HG02678 (cell line): ENCODE results near the gene SHC1.
A peak's percentile ranks its signal among the peaks of the same experiment; 100 is the strongest.

Experiments
- ATAC-seq: cut with Tn5 transposase; IDR thresholded peaks from one replicate; pipeline ENCODE4 v1.9.1; 2021; ENCODE audit warnings: mild to moderate bottlenecking, moderate library complexity; ENCODE audit not compliant: unreplicated experiment

The SHC1 gene

DNA sequence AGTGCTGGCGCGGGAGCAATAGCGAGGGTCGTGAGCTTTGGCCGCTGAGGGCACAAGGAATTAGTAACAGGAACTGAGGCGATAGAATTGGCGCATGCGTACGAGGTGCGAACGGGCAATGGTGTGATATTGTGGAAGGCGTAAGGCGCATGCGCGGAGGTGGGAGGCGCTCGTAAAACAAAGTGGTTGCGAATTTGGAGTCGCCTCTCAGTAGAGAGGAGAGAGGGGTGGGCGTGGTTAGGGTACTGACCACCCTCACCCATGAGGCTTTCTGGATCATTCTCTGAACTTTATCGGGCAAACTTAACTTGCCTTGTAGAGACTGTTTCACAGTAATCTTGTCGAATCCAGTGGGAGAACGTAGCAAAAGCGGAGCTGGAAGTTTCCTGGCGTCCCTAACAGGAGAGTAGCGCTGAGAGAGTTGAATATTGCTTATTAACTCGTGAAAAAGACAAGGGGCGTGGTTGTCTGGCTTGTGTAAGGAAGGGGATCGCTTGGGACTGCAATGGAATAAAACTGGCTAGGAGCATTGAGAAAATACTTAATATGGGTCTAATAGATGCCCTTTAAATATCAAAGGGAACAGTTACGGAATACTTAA is 4.4 kb upstream of the SHC1 start:
- peak; percentile 38 for ATAC-seq

DNA sequence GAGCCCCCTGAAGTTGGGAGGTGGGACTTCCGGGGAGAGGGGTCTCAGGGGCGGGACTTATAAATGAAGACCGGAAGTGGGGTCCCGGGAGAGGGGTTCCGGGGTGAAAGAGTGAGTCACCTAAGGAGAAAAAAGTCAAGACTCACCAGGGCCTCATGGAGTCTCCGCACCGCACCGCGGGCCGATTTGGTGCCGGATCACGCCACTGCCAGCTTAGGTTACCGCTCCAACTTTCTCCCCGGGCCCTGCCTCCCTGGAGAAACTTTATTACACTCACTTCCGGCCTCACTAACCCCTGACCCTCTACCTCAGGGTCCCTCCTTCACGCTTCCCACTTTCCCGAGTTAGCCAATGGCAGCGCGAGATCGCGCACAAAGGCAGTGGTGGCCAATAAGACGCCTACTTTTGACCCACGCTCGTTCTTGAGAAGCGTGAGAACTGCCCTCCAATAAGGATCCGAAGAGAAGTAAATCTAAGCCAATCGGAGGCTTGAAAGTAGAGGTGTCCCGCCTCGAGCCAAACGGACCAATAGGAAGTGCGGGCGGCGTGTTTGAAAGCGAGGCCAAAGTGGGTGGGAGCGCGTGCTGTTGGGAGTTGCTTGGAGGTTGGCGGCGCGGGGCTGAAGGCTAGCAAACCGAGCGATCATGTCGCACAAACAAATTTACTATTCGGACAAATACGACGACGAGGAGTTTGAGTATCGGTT is 3.7 kb upstream of the SHC1 start, which contains the start of gene CKS1B:
TSS of gene CKS1B (plus strand) at position 580 of the 706 bp plus-strand sequence. CDS start at position 645, 65 bp downstream.
- ATAC-seq, result peak; percentile 72

- ATAC-seq, result peak; percentile 11
These were observed 3.0 kb upstream of the SHC1 start for GRCh38 chr1:154973344-154974101.

DNA sequence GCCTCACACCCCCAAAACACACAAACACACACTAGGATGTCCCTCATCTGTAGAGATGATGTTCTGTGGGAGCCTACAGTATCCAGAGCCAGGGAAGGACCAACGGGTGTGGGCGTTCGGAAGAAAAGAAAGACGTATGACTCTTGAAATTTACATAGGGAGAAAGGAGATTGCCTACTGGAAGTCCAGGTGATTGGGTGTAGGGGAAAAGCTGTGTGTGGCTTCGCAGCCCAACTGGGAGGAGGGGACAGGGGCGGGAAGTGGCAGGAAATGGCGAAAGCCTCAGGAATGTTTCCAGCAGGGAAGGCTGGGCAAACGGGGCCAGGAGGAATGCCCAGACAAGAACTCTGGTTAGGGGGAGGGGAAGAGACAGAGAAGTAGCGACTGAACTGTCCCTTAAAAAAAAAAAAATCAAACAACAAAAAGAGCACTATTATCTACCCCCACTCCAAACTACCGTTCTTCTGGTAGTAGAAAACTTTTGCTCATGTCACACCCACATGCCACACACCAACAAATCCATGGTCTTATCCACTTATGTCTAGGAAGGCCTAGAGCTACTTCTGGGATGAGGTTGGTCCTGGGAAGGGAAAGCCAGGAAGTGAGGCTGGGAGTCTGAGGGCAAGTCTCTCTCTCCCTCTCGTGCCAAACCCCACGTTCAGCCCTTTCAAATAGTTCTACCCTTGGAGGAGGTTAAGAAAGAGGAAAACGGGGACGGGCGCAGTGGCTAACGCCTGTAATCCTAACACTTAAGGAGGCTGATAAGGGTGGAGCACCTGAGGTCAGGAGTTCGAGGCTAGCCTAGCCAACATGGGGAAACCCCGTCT is 2.2 kb upstream of the SHC1 start:
- ATAC-seq, result no peak

- no peak for ATAC-seq
These were observed 1.6 kb upstream of the SHC1 start for GRCh38 chr1:154972213-154972516.

GRCh38 chr1:154971341-154971998 is 923 bp upstream of the SHC1 start:
- no peak for ATAC-seq

DNA sequence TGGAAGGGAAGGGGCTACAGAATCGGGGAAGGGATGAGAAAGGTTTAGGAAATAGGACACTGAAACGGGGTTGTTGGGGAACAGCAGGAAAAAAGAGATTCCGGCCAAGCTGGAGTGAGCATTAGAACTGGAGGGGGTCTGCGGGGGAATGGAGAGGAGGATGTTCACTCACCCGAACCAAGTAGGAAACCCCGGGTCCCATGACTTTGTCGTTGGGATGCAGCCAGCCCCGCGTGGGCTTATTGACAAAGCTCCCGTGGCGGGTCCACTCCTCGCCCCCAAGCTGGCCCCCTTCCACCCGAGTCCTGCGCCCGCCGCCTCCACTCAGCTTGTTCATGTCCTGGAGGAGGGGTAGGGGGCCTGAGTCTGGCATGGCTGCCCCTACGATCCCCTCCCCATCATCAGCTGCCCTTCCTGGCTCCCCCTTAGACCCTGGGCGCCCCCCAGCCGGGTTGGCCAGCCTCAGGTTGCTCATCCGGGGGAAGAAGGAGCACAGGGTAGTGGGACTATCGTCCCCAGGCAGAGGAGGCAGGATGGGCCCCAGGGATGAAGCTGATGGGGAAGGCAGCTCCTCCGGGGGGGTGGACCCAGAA is 591 bp downstream of the SHC1 start:
- no peak for ATAC-seq

- ATAC-seq, result no peak
These were observed 1.3 kb downstream of the SHC1 start for GRCh38 chr1:154969246-154969645.

DNA sequence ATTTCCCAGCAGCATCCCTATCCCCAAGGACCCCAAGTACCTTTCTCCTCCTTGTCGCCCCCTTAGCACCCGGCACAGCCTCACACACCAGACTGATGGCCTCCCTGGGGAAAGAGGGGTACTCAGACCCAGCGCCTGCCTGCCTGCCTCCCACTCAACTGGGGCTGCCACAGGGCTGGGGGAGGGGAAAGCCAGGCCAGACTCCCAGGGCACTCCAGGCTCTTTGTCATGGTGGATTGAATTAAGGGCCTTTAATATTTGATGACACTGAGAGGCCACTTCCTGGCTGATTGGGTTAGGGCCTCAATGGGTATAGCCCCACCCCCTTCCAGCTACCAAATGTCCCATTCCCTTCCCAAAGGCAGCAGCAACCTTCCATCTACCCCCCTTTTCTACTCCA is 1.8 kb downstream of the SHC1 start:
- ATAC-seq, result no peak

- no peak for ATAC-seq
These were observed 3.1 kb downstream of the SHC1 start for GRCh38 chr1:154967331-154967950.

GRCh38 chr1:154966111-154966510 is 4.4 kb downstream of the SHC1 start:
- no peak for ATAC-seq

DNA sequence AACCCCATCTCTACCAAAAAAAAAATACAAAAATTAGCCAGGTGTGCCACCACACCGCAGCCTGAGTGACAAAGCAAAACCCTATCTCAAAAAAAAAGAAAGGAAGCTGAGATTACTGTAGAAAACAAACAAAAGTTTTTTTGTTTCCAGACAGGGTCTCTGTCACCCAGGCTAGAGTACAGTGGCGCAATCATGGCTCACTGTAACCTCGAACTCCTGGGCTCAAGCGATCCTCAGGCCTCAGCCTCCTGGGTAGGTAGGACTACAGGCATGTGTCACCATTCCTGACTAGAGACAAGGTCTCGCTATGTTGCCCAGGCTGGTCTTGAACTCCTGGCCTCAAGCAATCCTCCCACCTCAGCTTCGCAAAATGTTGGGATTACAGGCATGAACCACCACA is 6.2 kb downstream of the SHC1 start:
- ATAC-seq, result no peak

GRCh38 chr1:154963643-154964042 is 6.9 kb downstream of the SHC1 start:
- ATAC-seq, result no peak

- no peak for ATAC-seq
These were observed 7.7 kb downstream of the SHC1 start for GRCh38 chr1:154962795-154963330.

- no peak for ATAC-seq
These were observed 8.3 kb downstream of the SHC1 start for GRCh38 chr1:154962156-154962749.

DNA sequence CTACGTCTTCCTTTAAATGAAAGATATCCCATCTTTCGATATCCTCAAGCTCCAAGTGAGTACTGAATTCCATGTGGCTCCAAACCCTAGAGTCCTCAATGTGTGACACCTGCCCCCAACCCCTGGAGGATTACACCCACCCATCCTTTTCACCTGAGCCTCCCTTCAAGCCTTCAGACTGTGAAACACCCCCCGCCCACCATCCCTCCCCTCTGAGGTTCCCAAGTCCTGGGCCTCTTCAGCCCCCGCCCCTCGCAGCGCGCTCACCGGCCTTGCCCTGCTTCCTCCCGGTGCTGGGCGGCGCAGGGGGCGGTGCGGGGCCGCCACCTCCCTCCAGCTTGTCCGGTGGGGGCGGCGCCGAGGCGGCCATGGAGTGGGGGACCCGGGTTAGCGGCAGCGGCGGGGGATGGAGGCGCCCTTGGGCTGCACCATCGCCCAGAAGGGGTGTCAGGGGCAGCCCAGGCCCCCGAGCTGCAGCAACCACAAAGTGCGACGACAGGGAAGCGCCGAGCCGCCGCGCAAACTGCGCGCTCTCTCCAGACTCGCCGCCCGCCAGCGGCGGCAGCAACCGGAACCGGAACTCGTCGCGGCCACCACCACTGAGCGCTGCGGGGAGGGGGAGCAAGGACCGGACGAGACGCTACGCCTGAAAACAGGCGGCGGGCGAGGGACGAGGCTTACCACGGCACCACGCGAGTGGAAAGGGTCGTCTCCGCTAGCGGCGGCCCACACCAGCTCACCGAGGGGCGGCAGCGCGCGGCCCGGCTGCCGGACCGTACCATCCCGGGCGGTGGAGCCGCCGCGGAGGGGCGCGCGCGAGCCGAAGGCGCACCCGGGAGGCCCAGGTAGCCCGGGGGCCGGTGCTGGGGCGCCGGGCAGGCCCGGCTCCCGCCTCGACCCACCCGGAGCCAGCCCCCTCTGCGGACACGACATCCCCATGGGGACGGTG is 9.1 kb downstream of the SHC1 start, which contains the start of gene PYGO2:
TSS of gene PYGO2 (minus strand) at position 576 of the 949 bp plus-strand sequence. CDS start at position 370, 206 bp downstream.
- ATAC-seq, result peak; percentile 76

GRCh38 chr1:154960446-154961136 is 10.0 kb downstream of the SHC1 start:
- ATAC-seq, result no peak
